Vagina (tissue), 2 donors: ENCODE data around the gene FLVCR1.

ENCODE experiments used
- CTCF ChIP-seq, 3 experiments: fragments of 450-650 bp in 2 of 3; fragments of 200-600 bp in 1 of 3; sonication (generic) in 1 of 3; IDR thresholded peaks; one replicate each; pipeline ENCODE4 v1.5.1; 2017 to 2019; ENCODE audit warnings: antibody characterized with exemption in 3 of 3, mild to moderate bottlenecking in 2 of 3, moderate library complexity in 2 of 3
- POLR2A ChIP-seq, 2 donors: fragments of 450-650 bp; IDR thresholded peaks; one replicate each; pipeline ENCODE4 v1.6.1; 2017; ENCODE audit warnings: antibody characterized with exemption in 2 of 2, mild to moderate bottlenecking in 2 of 2, moderate library complexity in 2 of 2
- POLR2AphosphoS5 ChIP-seq, 2 donors: sonication (generic); formaldehyde crosslinking; IDR thresholded peaks; one replicate each; pipeline ENCODE4 v1.9.0; 2017; ENCODE audit warnings: antibody characterized with exemption in 2 of 2, mild to moderate bottlenecking in 2 of 2, low read depth in 1 of 2; ENCODE audit not compliant: insufficient read depth in 1 of 2

GRCh38 chr1:212946872-212947271 is 88.8 kb downstream of the FLVCR1 start:
- TF ChIP-seq CTCF (IDR thresholded peaks at IDR 0.05) (no peak), POLR2A (IDR thresholded peaks at IDR 0.05) (no peak), POLR2AphosphoS5 (IDR thresholded peaks at IDR 0.05; ENCODE audit: insufficient read depth in 1 of 2, low read depth in 1 of 2) (no peak)
